Activated T-helper 17 cell treated with anti-CD3 and anti-CD28 coated beads, Interleukin-2, amount 50 U/mL, for 72 hours (primary cell): ENCODE measurements around the gene ARL14EPL. TPM values are rescaled to one million over a fixed set of nuclear protein-coding genes. Genes with fewer than 3 reads are reported as not detected.

Experiments used
- ATAC-seq: fragments of 150-1000 bp; cut with Tn5 transposase; replicated peaks from 2 replicates; pipeline ENCODE4 v1.10.0; 2021; ENCODE audit warnings: mild to moderate bottlenecking, moderate library complexity
- H3K27ac Mint-ChIP-seq: one replicate; pipeline ENCODE4 v1.8.0; 2022; ENCODE audit warnings: mixed read lengths
- H3K27me3 Mint-ChIP-seq: one replicate; pipeline ENCODE4 v1.8.0; 2022; ENCODE audit warnings: mixed read lengths
- H3K36me3 Mint-ChIP-seq: one replicate; pipeline ENCODE4 v1.8.0; 2022; ENCODE audit warnings: low read depth, mild to moderate bottlenecking, mixed read lengths
- H3K4me1 Mint-ChIP-seq: one replicate; pipeline ENCODE4 v1.8.0; 2022; ENCODE audit warnings: mixed read lengths
- H3K4me3 Mint-ChIP-seq: one replicate; pipeline ENCODE4 v1.8.0; 2022; ENCODE audit warnings: mild to moderate bottlenecking, mixed read lengths
- H3K9me3 Mint-ChIP-seq: one replicate; pipeline ENCODE4 v1.8.0; 2022; ENCODE audit warnings: mixed read lengths
- total RNA-seq, 2 donors: library from RNA; stranded (reverse); gene quantifications; one replicate each; pipeline ENCODE4 v1.2.3, GENCODE V29; 2022

ARL14EPL gene
- not detected for total RNA-seq

DNA sequence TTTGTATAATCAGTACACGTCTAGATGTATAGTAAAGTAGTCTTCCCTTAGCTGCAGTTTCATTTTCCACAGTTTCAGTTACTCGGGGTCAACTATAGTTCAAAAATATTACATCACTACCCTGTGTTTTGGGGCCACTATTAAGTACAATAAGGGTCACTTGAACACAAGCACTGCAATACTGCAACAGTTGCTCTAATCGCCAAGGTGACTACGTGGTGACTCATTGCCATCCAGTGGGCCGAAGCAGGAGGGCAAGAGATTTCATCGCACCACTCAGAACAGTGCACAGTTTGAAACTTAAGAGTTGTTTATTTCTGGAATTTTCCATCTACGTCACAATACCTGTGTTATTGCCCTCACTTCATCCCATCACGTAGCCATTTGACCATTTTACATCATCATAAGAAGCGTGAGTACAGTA, at the start of gene ARL14EPL:
Gene ARL14EPL (plus strand): TSS at position 379 of the 424 bp plus-strand sequence. CDS start 18,994 bp downstream, outside the sequence.
- H3K27ac Mint-ChIP-seq = no peak within 1 kb of the TSS
- H3K4me1 Mint-ChIP-seq = no peaks in the 10 kb centered on the region
- H3K36me3 Mint-ChIP-seq = no peaks in the 10 kb centered on the region
- H3K9me3 Mint-ChIP-seq = no peaks in the 10 kb centered on the region
- no peak within 1 kb of the TSS for H3K4me3 Mint-ChIP-seq
- no peak for ATAC-seq
- peaks cover 34% of the 10 kb centered on the region for H3K27me3 Mint-ChIP-seq

DNA sequence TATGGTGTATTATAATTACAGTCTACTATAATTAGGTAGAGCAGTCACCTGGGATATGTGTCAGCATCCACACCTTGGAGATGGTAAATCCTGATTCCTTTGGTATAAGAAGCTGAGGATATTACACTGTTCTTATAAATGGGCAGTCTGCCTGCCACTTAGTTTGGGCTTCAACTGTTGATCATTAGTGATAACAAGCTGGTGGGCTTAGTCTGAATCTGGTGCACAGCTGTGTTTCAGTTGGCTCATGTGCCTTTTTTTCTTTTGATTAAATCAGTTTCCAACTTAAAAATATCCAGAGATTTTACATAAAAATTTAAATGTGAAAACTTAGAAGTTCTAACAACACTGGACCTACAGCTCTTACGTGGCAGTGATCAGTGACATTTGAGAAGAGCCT, 48.8 kb upstream of the ARL14EPL start:
- no peak overlapping the region for H3K4me3 Mint-ChIP-seq
- ATAC-seq = no peak
- no peaks in the 10 kb centered on the region for H3K4me1 Mint-ChIP-seq
- H3K36me3 Mint-ChIP-seq = no peaks in the 10 kb centered on the region
- H3K9me3 Mint-ChIP-seq = no peaks in the 10 kb centered on the region
- no peak overlapping the region for H3K27ac Mint-ChIP-seq
- H3K27me3 Mint-ChIP-seq = peaks cover 21% of the 10 kb centered on the region

DNA sequence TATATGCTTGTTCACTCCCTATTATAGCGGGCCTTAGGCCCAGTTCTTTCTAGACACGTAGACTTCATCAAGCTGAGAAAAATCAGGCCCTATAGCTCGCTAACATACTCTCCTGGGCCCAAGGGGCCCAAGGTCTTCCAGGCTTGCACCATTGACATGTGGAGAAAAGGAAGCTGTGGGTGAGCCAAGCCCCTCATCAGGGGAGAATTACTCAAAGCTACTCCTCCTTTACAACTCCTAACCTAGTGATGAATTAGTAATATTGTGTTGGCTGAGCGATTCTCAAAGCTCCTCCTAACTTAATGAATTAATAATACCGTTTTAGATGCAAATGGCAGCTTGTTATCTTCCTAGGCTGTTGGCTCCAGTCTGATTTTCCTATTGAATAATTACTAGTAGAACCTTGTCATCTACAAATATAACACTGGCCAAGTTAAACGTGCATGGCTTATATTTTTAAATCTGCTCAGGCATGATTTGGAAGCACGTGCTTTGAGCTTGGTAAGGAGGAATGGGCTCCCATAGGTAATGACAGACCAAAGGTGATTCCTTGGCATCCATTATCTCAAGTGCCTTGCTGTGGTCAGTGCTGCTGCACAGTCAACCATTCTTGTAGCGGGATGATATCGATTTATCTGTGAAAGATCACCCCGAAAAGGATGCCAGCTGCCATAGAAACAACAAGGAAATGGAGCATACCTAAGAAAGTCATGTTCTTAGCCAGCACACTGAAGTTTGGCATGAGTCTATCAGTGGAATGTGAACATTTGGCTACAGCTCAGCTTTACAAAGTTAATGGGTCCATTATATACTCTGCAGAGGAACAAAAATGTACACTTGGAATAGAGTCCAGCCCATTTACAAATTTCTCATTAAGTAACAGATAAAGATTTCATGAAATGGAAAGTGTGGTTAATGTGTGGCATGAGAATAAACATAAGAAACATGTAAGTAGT, 46.2 kb upstream of the ARL14EPL start:
- peaks cover 6% of the 10 kb centered on the region for H3K27me3 Mint-ChIP-seq
- H3K4me1 Mint-ChIP-seq = no peaks in the 10 kb centered on the region
- H3K36me3 Mint-ChIP-seq = no peaks in the 10 kb centered on the region
- H3K27ac Mint-ChIP-seq = no peak overlapping the region
- no peaks in the 10 kb centered on the region for H3K9me3 Mint-ChIP-seq
- H3K4me3 Mint-ChIP-seq = no peak overlapping the region
- ATAC-seq = no peak

DNA sequence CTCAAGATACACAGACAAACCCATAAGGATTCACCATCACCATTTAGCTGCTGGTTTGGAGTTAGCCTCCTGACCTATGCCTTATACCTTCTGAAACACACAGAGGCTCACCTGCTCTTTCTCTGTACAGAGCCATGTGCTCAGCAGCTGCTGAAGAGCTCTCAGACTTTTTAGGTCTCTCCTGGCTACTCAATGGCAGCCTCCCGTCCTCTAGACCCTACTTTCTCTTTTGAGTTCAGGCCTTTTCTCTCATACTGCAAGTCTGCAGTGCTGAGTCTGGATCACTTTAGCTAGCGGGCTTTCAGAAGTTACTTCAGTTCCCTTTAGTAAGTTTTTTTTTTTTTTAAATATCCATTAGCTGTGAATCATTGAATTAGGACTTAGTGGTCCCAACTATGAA, 44.3 kb upstream of the ARL14EPL start:
- no peak overlapping the region for H3K4me3 Mint-ChIP-seq
- no peak overlapping the region for H3K27ac Mint-ChIP-seq
- H3K27me3 Mint-ChIP-seq = peaks cover 5% of the 10 kb centered on the region
- H3K4me1 Mint-ChIP-seq = no peaks in the 10 kb centered on the region
- no peaks in the 10 kb centered on the region for H3K36me3 Mint-ChIP-seq
- ATAC-seq = no peak
- no peaks in the 10 kb centered on the region for H3K9me3 Mint-ChIP-seq

DNA sequence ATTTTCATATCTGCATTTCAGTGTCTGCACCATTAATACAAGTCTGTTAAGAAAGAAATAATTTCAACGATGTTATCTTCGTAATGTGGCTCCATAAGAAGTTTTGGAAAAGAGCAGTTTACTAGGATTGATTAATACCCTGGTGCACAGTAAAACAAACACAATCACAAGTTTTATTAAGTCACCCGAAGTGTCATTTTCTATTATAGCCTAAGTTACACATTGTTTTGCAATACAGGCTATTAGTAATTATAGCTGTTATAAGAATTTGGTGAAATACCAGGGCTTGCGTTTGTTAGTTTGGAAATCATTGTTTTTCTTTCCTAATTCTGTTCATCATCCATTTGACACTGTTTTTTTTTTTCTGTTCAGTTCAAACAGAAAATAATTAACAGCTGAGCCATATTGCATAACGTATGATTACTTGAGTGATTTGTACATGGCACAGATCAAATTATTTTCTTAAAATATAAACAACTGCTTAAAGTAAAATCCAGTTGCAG, 39.4 kb upstream of the ARL14EPL start:
- H3K36me3 Mint-ChIP-seq = no peaks in the 10 kb centered on the region
- no peak overlapping the region for H3K4me3 Mint-ChIP-seq
- H3K27me3 Mint-ChIP-seq = peaks cover 22% of the 10 kb centered on the region
- no peak overlapping the region for H3K27ac Mint-ChIP-seq
- no peaks in the 10 kb centered on the region for H3K9me3 Mint-ChIP-seq
- H3K4me1 Mint-ChIP-seq = no peaks in the 10 kb centered on the region
- no peak for ATAC-seq

DNA sequence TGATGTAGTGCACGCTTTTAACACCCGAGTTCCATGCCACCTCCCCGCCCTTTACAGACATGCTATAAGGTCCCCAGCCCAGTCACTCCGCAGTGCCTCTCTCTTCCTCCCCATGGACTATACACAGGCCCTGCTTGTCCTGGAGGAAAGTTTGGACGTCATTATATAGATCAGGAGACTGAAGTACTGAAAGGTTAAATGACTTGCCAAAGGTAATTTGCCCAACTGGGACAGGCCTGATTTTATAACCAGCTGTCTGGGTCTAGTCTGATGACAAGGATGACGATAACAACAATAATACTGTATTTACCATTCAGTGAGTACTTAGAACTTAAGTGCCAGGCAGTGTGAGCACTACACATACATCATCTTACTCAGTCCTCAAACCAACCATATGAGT, 36.9 kb upstream of the ARL14EPL start:
- no peaks in the 10 kb centered on the region for H3K4me1 Mint-ChIP-seq
- no peaks in the 10 kb centered on the region for H3K36me3 Mint-ChIP-seq
- no peaks in the 10 kb centered on the region for H3K9me3 Mint-ChIP-seq
- peaks cover 22% of the 10 kb centered on the region for H3K27me3 Mint-ChIP-seq
- no peak overlapping the region for H3K4me3 Mint-ChIP-seq
- no peak for ATAC-seq
- H3K27ac Mint-ChIP-seq = no peak overlapping the region

DNA sequence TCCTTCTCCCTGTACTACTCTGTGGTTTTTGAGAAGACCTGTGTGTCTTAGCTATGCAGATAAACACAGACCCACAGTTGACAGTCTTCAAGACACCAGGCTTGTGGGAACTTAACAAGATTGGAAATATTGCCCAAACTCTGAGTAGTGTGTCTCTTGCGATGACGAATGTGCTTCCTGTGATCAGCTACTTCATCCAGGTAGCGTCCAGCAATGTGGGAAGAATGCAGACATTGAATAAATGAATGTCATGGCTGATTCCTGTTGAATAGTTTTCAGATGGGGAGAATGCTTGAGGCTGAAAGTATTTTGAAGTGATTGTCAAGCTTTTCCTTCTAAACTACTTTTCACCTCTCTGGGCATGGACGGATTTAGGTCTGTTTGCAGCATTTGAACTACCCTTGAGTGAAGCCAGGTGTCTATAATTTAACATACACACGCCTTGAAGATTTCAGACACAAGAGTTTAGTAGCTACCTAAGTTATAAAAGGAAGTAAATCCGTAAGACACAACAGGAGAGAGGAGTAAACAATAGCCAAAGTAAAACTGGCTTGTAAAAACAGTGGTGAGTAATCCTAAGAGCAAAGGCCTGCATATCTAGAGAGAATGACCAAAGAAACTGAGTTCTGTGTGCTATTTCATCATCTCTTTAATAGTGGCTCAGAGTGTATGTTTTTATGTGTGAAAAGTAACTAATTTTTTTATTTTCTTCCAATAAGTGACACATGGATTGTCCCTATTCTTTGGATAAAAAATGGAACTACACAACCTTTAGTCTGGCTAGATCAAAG, 30.0 kb upstream of the ARL14EPL start:
- Mint-ChIP-seq H3K4me3 (no peak overlapping the region), H3K4me1 (no peaks in the 10 kb centered on the region), H3K9me3 (no peaks in the 10 kb centered on the region), H3K27me3 (peaks cover 5% of the 10 kb centered on the region), H3K36me3 (no peaks in the 10 kb centered on the region), H3K27ac (no peak overlapping the region)
- no peak for ATAC-seq

DNA sequence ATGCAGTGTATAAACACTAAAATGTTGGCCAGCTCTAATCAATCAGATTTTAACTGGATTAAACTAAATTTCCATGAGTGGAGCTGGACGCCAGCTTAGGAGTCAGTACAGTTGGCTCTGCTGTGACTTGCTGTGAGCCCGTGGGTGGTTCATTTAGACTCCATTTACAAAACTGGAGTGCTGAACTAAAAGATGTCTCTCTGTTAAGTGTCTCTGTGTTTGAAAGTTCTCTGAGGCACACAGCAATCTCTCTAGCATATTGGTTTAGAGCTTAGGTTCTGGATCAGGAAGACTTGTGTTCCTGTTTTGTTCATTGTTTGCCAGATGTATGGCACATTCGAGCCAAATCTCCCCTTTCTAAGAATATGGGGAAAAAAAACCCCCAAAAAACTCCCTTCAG, 28.0 kb upstream of the ARL14EPL start:
- H3K27me3 Mint-ChIP-seq = no peaks in the 10 kb centered on the region
- H3K36me3 Mint-ChIP-seq = no peaks in the 10 kb centered on the region
- ATAC-seq = no peak
- H3K27ac Mint-ChIP-seq = no peak overlapping the region
- no peak overlapping the region for H3K4me3 Mint-ChIP-seq
- H3K9me3 Mint-ChIP-seq = no peaks in the 10 kb centered on the region
- no peaks in the 10 kb centered on the region for H3K4me1 Mint-ChIP-seq

DNA sequence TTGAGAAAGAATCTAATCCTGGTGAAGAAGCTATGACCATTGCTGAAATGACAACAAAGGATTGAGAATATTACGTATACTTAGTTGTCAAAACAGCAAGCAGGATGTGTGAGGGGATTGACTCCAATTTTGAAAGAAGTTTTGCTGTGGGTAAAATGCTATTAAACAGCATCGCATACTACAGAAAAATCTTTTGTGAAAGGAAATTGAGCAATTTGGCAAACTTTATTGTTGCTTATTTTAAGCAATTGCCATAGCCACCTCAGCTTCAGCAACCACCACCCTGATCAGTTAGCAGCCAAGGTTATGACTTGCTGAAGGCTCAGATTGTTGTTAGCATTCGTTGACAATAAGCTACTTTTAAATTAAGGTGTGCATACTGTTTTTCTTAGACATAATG, 22.5 kb upstream of the ARL14EPL start:
- no peak overlapping the region for H3K27ac Mint-ChIP-seq
- H3K4me3 Mint-ChIP-seq = no peak overlapping the region
- no peaks in the 10 kb centered on the region for H3K9me3 Mint-ChIP-seq

DNA sequence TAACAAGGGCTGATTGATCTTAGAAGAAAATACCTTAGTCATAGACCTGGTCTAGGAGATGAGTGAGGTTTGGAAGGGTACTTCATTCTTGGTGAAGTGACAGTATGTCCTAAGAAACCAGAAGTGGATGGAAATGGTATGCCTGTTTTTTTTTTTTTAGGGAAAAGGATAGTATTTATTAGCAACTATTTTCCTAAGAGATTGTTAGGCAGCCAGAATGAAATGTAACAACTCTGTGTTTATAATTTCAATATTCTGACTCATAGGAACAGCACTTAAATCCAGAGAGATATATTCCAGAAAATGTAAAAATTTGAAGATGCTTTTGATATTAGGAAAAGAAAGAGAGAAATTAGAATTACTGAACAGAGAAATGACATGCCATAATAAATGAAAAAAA, 21.2 kb upstream of the ARL14EPL start:
- H3K4me1 Mint-ChIP-seq = no peaks in the 10 kb centered on the region
- no peak for ATAC-seq
- H3K9me3 Mint-ChIP-seq = no peaks in the 10 kb centered on the region
- peaks cover 3% of the 10 kb centered on the region for H3K27me3 Mint-ChIP-seq
- H3K36me3 Mint-ChIP-seq = no peaks in the 10 kb centered on the region
- no peak overlapping the region for H3K27ac Mint-ChIP-seq
- H3K4me3 Mint-ChIP-seq = no peak overlapping the region

More for the DNA sequence above, 22.5 kb upstream of the ARL14EPL start:
- Mint-ChIP-seq H3K4me1 (no peaks in the 10 kb centered on the region), H3K27me3 (peaks cover 3% of the 10 kb centered on the region), H3K36me3 (no peaks in the 10 kb centered on the region)
- ATAC-seq = no peak

DNA sequence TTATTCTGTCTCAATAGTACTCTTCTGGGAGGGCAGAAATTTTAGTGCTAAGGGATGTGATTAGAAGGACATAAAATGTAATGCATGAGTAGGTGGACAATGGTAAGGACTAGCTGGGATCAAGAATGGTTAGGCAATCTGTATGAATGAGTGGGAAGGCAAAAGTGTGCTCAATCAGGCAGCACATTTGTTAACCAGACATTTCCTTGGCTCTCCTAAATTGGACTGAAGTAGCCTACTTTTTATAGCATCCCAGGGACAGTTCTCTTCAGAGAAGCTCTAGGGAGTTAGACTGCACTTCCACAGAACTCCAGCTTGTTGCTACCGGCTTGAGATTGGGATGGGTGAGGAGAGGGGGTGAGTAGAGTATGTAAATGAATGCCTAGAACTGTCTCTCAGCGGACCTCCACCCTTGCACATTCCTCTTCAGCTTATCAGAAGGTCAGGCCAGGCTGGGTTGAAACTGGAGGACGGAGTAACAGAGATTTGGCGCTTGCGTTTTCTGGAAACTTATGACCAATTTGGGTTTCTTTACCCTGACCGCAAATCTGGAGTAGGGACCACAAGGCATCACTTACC, 19.0 kb upstream of the ARL14EPL start:
- H3K27me3 Mint-ChIP-seq = peaks cover 3% of the 10 kb centered on the region
- no peak overlapping the region for H3K27ac Mint-ChIP-seq
- no peaks in the 10 kb centered on the region for H3K9me3 Mint-ChIP-seq
- no peak overlapping the region for H3K4me3 Mint-ChIP-seq
- no peaks in the 10 kb centered on the region for H3K36me3 Mint-ChIP-seq
- no peaks in the 10 kb centered on the region for H3K4me1 Mint-ChIP-seq
- ATAC-seq = no peak

DNA sequence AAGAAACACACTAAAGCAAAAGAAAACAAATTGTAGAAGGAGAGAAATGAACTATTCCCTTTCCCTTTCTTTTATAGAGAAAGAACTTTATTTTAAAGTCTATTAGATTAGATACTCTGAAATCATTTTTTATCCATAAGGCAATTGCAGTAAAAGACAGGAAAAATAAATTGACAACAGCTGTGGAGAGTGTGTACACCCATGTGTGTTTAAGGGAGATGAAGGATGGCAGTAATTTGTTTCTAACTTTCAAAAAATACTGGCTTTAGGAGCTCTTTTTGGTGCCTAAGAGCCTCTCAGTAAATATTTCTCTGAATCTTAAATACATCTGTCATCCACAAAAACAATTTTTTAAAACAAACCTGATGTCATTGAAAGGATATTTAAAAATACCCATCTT, 18.3 kb upstream of the ARL14EPL start:
- Mint-ChIP-seq H3K27me3 (peaks cover 3% of the 10 kb centered on the region), H3K27ac (no peak overlapping the region)
- ATAC-seq = no peak

DNA sequence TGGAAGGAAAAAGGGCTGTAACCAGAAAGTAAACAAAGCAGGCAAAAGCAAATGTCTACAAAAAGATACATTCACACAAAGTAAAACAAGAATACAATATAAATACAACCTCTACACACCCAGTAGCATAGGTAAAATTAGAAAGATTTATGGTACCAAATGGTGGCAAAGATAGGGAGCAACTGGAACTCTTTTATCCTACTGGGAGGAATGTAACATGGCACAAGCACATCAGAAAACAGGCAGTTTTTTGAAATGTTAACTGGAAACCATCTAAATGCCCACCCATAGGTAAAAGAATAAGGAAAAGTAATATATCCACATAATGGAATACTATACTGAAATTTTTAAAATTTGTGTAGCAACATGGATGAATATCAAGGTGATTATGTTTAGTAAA, 8.7 kb upstream of the ARL14EPL start:
- peaks cover 8% of the 10 kb centered on the region for H3K27me3 Mint-ChIP-seq
- H3K4me1 Mint-ChIP-seq = no peaks in the 10 kb centered on the region
- H3K27ac Mint-ChIP-seq = no peak overlapping the region
- no peaks in the 10 kb centered on the region for H3K9me3 Mint-ChIP-seq
- H3K4me3 Mint-ChIP-seq = no peak overlapping the region
- H3K36me3 Mint-ChIP-seq = no peaks in the 10 kb centered on the region
- no peak for ATAC-seq

More for the DNA sequence above, 18.3 kb upstream of the ARL14EPL start:
- no peak overlapping the region for H3K4me3 Mint-ChIP-seq
- H3K9me3 Mint-ChIP-seq = no peaks in the 10 kb centered on the region
- no peaks in the 10 kb centered on the region for H3K4me1 Mint-ChIP-seq
- no peaks in the 10 kb centered on the region for H3K36me3 Mint-ChIP-seq

DNA sequence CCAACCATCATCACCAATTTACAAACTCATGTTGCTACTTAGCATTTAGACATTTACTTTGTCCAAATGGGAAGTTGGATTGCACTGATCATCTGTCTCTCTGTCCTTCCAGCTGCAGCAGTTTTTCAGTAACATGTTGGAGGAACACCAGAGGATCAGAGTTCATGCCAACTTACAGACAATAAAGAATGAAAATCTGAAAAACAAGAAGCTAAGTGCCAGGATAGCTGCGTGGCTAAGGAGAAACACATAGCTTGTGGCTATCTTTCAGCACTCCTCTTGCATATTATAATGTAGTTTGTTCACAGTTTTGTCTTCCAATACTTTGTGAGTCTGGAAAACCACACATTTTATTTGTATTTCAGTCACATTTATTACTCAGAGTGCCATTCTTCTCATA, 6.4 kb upstream of the ARL14EPL start:
- no peaks in the 10 kb centered on the region for H3K9me3 Mint-ChIP-seq
- H3K36me3 Mint-ChIP-seq = no peaks in the 10 kb centered on the region
- peaks cover 18% of the 10 kb centered on the region for H3K27me3 Mint-ChIP-seq
- no peak overlapping the region for H3K27ac Mint-ChIP-seq
- H3K4me1 Mint-ChIP-seq = no peaks in the 10 kb centered on the region
- ATAC-seq = no peak
- H3K4me3 Mint-ChIP-seq = no peak overlapping the region
